IMR-90 (cell line): ENCODE results near the gene ENOX2. TPM values are rescaled to one million over a fixed set of nuclear protein-coding genes. Genes with fewer than 3 reads are reported as not detected.
A peak's percentile ranks its signal among the peaks of the same experiment; 100 is the strongest.

Experiments used
- ATAC-seq: fragments of 200-7000 bp; cut with Tn5 transposase; 2 replicates; pipeline ENCODE4 v1.9.1; 2020; ENCODE audit warnings: low read depth, mild to moderate bottlenecking, moderate library complexity
- BruUV-seq: library from RNA; stranded (reverse); fragments of 400-500 nt; replicated peaks from 2 replicates; lab custom pipeline; 2021; lab: Mats Ljungman, UMichigan
- CTCF ChIA-PET: fragments of 300-600 bp; formaldehyde crosslinking; extraction: SDS; loops from one replicate; lab custom pipeline; 2021; ENCODE audit warnings: antibody characterized with exemption; lab: Yijun Ruan, JAX
- POLR2A ChIA-PET: fragments of 300-600 bp; sonication (Branson Sonifier 250); formaldehyde crosslinking; loops from one replicate; lab custom pipeline; 2022; ENCODE audit warnings: antibody characterized with exemption; ENCODE audit not compliant: unreplicated experiment; lab: Charles Lee
- DNase-seq: peaks from one replicate; pipeline ENCODE4 v3.0.0; 2013
- H2AFZ ChIP-seq: replicated peaks from 2 replicates; pipeline ENCODE3; 2013; ENCODE audit warnings: low read length, mild to moderate bottlenecking; ENCODE audit not compliant: poor library complexity
- H2AK5ac ChIP-seq: 2 replicates; pipeline ENCODE4 v1.6.1; 2013; ENCODE audit warnings: low read depth, low read length, inconsistent platforms
- H2AK9ac ChIP-seq: replicated peaks from 2 replicates; pipeline ENCODE3; 2013; ENCODE audit warnings: mild to moderate bottlenecking, low read depth, low read length, moderate library complexity; ENCODE audit not compliant: poor library complexity
- H2BK120ac ChIP-seq: 2 replicates; pipeline ENCODE4 v1.6.1; 2013; ENCODE audit warnings: low read depth, low read length, inconsistent platforms
- H2BK15ac ChIP-seq: 3 replicates; pipeline ENCODE4 v1.6.1; 2013; ENCODE audit warnings: low read depth, low read length, inconsistent platforms
- H2BK20ac ChIP-seq: 2 replicates; pipeline ENCODE4 v1.6.1; 2013; ENCODE audit warnings: low read depth, mild to moderate bottlenecking, inconsistent platforms, low read length, moderate library complexity
- H2BK5ac ChIP-seq: 2 replicates; pipeline ENCODE4 v1.6.1; 2013; ENCODE audit warnings: mild to moderate bottlenecking, low read depth, low read length, inconsistent platforms; ENCODE audit not compliant: poor library complexity, severe bottlenecking
- H3K14ac ChIP-seq: replicated peaks from 2 replicates; pipeline ENCODE4 v1.6.1; 2013; ENCODE audit warnings: low read depth, low read length, inconsistent platforms
- H3K18ac ChIP-seq: 2 replicates; pipeline ENCODE4 v1.6.1; 2013; ENCODE audit warnings: low read depth, low read length, control low read depth
- H3K23ac ChIP-seq: 2 replicates; pipeline ENCODE4 v1.6.1; 2013; ENCODE audit warnings: low read depth, low read length, inconsistent platforms
- H3K27ac ChIP-seq: 2 replicates; pipeline ENCODE4 v1.5.1; 2013; ENCODE audit warnings: mild to moderate bottlenecking, control low read depth, low read length; ENCODE audit not compliant: insufficient read depth
- H3K27me3 ChIP-seq: 2 replicates; pipeline ENCODE4 v1.6.1; 2013; ENCODE audit warnings: low read length; ENCODE audit not compliant: control insufficient read depth, insufficient read depth
- H3K36me3 ChIP-seq: 2 replicates; pipeline ENCODE4 v1.6.1; 2013; ENCODE audit warnings: low read length, mixed read lengths; ENCODE audit not compliant: control insufficient read depth, insufficient read depth
- H3K4ac ChIP-seq: 2 replicates; pipeline ENCODE4 v1.6.1; 2013; ENCODE audit warnings: low read depth, low read length, inconsistent platforms
- H3K4me1 ChIP-seq: 2 replicates; pipeline ENCODE4 v1.6.1; 2013; ENCODE audit warnings: low read length, mixed read lengths; ENCODE audit not compliant: control insufficient read depth, insufficient read depth
- H3K4me2 ChIP-seq: 2 replicates; pipeline ENCODE4 v1.6.1; 2013; ENCODE audit warnings: low read depth, mild to moderate bottlenecking, control low read depth, low read length, moderate library complexity
- H3K4me3 ChIP-seq: 2 replicates; pipeline ENCODE4 v1.5.1; 2013; ENCODE audit warnings: low read depth, mild to moderate bottlenecking, control low read depth, low read length, moderate library complexity; ENCODE audit not compliant: insufficient read depth
- H3K56ac ChIP-seq: 2 replicates; pipeline ENCODE4 v1.6.1; 2013; ENCODE audit warnings: low read length, inconsistent platforms; ENCODE audit not compliant: insufficient read depth; ENCODE audit errors: extremely low read depth
- H3K79me1 ChIP-seq, 2 experiments: 2 replicates each; pipeline ENCODE4 v1.6.1; 2013; ENCODE audit warnings: low read length in 2 of 2, inconsistent platforms in 1 of 2, low read depth in 1 of 2
- H3K9ac ChIP-seq: 2 replicates; pipeline ENCODE4 v1.6.1; 2013; ENCODE audit warnings: low read depth, low read length, control low read depth
- H3K9me1 ChIP-seq: 2 replicates; pipeline ENCODE4 v1.6.1; 2013; ENCODE audit warnings: low read length, inconsistent platforms; ENCODE audit not compliant: insufficient read depth
- H3K9me3 ChIP-seq: 2 replicates; pipeline ENCODE4 v1.6.1; 2013; ENCODE audit warnings: low read length; ENCODE audit not compliant: control insufficient read depth, insufficient read depth
- H4K20me1 ChIP-seq: 2 replicates; pipeline ENCODE4 v1.6.1; 2013; ENCODE audit warnings: low read length, inconsistent platforms; ENCODE audit not compliant: insufficient read depth
- H4K5ac ChIP-seq: 2 replicates; pipeline ENCODE4 v1.6.1; 2013; ENCODE audit warnings: mild to moderate bottlenecking, low read depth, low read length, control low read depth
- H4K8ac ChIP-seq, 2 experiments: 2 replicates each; pipeline ENCODE4 v1.6.1; 2013; ENCODE audit warnings: low read depth in 2 of 2, low read length in 2 of 2, control low read depth in 1 of 2, inconsistent platforms in 1 of 2
- H4K91ac ChIP-seq: 2 replicates; pipeline ENCODE4 v1.6.1; 2013; ENCODE audit warnings: low read depth, low read length, inconsistent platforms; ENCODE audit not compliant: insufficient read depth
- POLR2A ChIP-seq: IDR thresholded peaks from 2 replicates; pipeline ENCODE4 v1.6.1; 2012; ENCODE audit warnings: mild to moderate bottlenecking, low read depth, low read length
- RAD21 ChIP-seq: IDR thresholded peaks from 2 replicates; pipeline ENCODE4 v1.6.1; 2012; ENCODE audit warnings: low read length, improper control_type of control experiment
- SMC3 ChIP-seq: fragments of 150-350 bp; IDR thresholded peaks from 2 replicates; pipeline ENCODE4 v1.6.1; 2016; ENCODE audit warnings: low read depth, mild to moderate bottlenecking, antibody characterized with exemption, low read length, moderate library complexity
- WGBS, 2 experiments: methylation state at CpG; one replicate each; pipeline versions ENCODE4 v1.1.5 to v1.1.7; 2013; ENCODE audit warnings: missing lambda C conversion rate in 2 of 2; ENCODE audit not compliant: insufficient read length in 1 of 2; ENCODE audit errors: extremely low coverage in 2 of 2; 5-methylcytosine and 5-hydroxymethylcytosine counted together
- dilution Hi-C: fragments of 300-500 bp; cut with HindIII; formaldehyde crosslinking; loops from one replicate; pipeline ENCODE4 v1.14.3; 2018; ENCODE audit warnings: low sequenced_read_pairs; ENCODE audit not compliant: unreplicated experiment
- in situ Hi-C: fragments of 300-500 bp; cut with MboI; formaldehyde crosslinking; loops from 3 replicates; pipeline ENCODE4 v1.14.3; 2019; ENCODE audit warnings: low sequenced_read_pairs, inconsistent platforms, mixed read lengths
- intact Hi-C: fragments of 100-400 bp; cut with micrococcal nuclease; formaldehyde crosslinking; loops from 2 replicates; pipeline ENCODE4 v1.10.0; 2022
- polyA plus RNA-seq, 3 experiments: library from polyadenylated mRNA; depleted of rRNA; stranded (reverse); fragments of >200 nt; gene quantifications; 2 replicates each; pipeline ENCODE4 v1.2.3, GENCODE V29; 2012; ENCODE audit warnings: low replicate concordance in 1 of 3
- total RNA-seq: library from RNA; depleted of rRNA; stranded (reverse); fragments of >200 nt; gene quantifications from 2 replicates; pipeline ENCODE4 v1.2.3, GENCODE V29; 2012
- TF ChIP-seq, protein P1 (sequence below): conservative IDR thresholded peaks from 2 replicates; pipeline ENCODE4 v1.5.1; 2012; ENCODE audit warnings: mild to moderate bottlenecking, low read depth, low read length, improper control_type of control experiment
- TF ChIP-seq, protein P2 (sequence below): fragments of 150-350 bp; IDR thresholded peaks from 2 replicates; pipeline ENCODE4 v1.6.1; 2016; ENCODE audit warnings: low read depth, mild to moderate bottlenecking, low read length, moderate library complexity, borderline replicate concordance

ENOX2 gene
- total and polyA plus RNA-seq, 2 of the 4 experiments (the other 2 are of a cell fraction): 6.3 to 11.8 TPM

DNA sequence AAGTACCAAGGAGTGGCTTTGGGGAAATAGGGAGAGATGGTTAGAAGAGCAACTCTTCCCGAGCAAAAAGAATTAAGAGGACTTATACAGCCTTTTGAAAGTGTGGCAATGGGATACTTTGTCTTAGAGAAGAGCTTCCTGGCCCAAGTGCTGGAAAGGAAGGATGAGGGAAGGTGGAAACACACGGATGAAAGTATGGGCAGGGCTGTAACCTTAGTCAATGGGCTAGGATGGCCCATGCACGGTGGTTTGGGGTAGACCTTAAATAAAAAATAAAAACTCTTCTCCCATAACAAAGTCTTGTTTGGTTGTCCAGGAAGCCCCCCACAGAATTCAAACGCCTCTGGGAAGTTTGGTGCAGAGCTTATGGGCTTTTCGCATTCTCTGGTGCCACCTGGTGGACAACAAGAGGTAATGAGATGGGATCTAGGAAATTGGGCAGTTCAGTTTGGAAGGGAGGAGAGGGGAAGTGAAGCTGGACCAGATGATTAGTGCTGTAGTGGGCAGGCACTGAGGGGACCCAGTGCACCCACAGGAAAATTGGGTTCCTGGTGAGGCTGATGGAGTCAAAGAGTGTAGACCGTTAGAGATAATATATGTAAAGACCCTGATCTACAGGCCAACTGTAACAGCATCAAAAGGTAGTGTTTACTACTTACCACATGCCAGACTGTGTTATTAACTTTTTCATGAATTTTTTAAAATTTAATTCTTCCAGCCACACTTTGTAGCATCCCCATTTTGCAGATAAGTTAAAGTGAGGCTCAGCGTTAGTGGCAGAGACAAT, 13.8 kb upstream of the ENOX2 start:
- Histone ChIP-seq H4K91ac (no peak overlapping the region), H2BK120ac (no peak overlapping the region), H3K56ac (no peak overlapping the region), H2BK20ac (no peak overlapping the region), H3K23ac (no peak overlapping the region), H3K9me1 (no peaks in the 10 kb centered on the region), H2BK5ac (no peak overlapping the region), H3K14ac (no peak overlapping the region), H3K27me3 (peaks cover 2% of the 10 kb centered on the region; the same call in 1 of the 2 replicates), H3K9ac (no peak overlapping the region), H4K5ac (no peak overlapping the region), H2AK5ac (no peak overlapping the region), H3K4me3 (no peak overlapping the region), H2AFZ (no peak overlapping the region), H3K4ac (no peak overlapping the region), H3K4me2 (no peak overlapping the region), H4K20me1 (no peaks in the 10 kb centered on the region), H3K36me3 (no peaks in the 10 kb centered on the region), H3K27ac (no peak overlapping the region), H3K9me3 (no peaks in the 10 kb centered on the region), H3K79me1 (no peaks in the 10 kb centered on the region), H4K8ac (no peak overlapping the region), H3K4me1 (no peaks in the 10 kb centered on the region), H2AK9ac (no peak overlapping the region), H3K18ac (no peak overlapping the region), H2BK15ac (no peak overlapping the region)
- TF ChIP-seq RAD21 (peak; percentile 91), POLR2A (no peak), SMC3 (peak; percentile 92)
- TF ChIP-seq, protein P1, sequence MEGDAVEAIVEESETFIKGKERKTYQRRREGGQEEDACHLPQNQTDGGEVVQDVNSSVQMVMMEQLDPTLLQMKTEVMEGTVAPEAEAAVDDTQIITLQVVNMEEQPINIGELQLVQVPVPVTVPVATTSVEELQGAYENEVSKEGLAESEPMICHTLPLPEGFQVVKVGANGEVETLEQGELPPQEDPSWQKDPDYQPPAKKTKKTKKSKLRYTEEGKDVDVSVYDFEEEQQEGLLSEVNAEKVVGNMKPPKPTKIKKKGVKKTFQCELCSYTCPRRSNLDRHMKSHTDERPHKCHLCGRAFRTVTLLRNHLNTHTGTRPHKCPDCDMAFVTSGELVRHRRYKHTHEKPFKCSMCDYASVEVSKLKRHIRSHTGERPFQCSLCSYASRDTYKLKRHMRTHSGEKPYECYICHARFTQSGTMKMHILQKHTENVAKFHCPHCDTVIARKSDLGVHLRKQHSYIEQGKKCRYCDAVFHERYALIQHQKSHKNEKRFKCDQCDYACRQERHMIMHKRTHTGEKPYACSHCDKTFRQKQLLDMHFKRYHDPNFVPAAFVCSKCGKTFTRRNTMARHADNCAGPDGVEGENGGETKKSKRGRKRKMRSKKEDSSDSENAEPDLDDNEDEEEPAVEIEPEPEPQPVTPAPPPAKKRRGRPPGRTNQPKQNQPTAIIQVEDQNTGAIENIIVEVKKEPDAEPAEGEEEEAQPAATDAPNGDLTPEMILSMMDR: peak; percentile 80
- TF ChIP-seq, protein P2, sequence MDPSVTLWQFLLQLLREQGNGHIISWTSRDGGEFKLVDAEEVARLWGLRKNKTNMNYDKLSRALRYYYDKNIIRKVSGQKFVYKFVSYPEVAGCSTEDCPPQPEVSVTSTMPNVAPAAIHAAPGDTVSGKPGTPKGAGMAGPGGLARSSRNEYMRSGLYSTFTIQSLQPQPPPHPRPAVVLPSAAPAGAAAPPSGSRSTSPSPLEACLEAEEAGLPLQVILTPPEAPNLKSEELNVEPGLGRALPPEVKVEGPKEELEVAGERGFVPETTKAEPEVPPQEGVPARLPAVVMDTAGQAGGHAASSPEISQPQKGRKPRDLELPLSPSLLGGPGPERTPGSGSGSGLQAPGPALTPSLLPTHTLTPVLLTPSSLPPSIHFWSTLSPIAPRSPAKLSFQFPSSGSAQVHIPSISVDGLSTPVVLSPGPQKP: no peak
- dilution Hi-C loops: no loop called here
- no TSS peak for BruUV-seq
- 0% methylated on average over 1 of the region's 7 CpGs; no CpG with 5 or more reads in 1 of the 2 experiments for WGBS, 2 experiments
- intact Hi-C loops: loop anchor here (1.0 to 5.0 kb wide), 5 partner anchors 341 to 1310 kb away; no protein-coding TSS in a partner anchor
- DNase-seq: peak; percentile 54
- in situ Hi-C loops: loop anchor here (10.0 to 25.0 kb wide), 4 partner anchors 372 to 1305 kb away; partner anchors contain the start of gene ZNF280C
- ChIA-PET CTCF (interaction anchor here (0.6 to 3.2 kb wide), 14 partner anchors 10 to 525 kb away, joined by 3 to 23 read pairs (median 4); partner anchors contain the start of gene RBMX2), POLR2A (no interaction called here)
- ATAC-seq: peak; percentile 75
